Activated CD4-positive, alpha-beta T cell treated with anti-CD3 and anti-CD28 coated beads, Interleukin-2, Interleukin-6, amounts not matched to agents 100 ng/mL and 50 ng/mL, durations not matched to agents 16 hours and 8 hours (primary cell): Measurements from ENCODE around the gene CIB4.

Experiments
- DNase-seq: peaks from one replicate; pipeline ENCODE4 v3.0.0-alpha.2; 2020

The CIB4 gene

GRCh38 chr2:26619521-26619951, 21.6 kb downstream of the CIB4 start:
- DNase-seq = no peak

GRCh38 chr2:26619096-26619495, 22.1 kb downstream of the CIB4 start:
- no peak for DNase-seq

- DNase-seq = no peak
Observed at GRCh38 chr2:26618611-26619010, 22.6 kb downstream of the CIB4 start.

- DNase-seq = no peak
Observed at GRCh38 chr2:26617588-26618083, 23.5 kb downstream of the CIB4 start.

- DNase-seq = no peak
Observed at GRCh38 chr2:26616706-26617587, 24.2 kb downstream of the CIB4 start.

- DNase-seq = no peak
Observed at GRCh38 chr2:26615860-26616705, 25.1 kb downstream of the CIB4 start.

GRCh38 chr2:26615336-26615859, 25.8 kb downstream of the CIB4 start:
- no peak for DNase-seq

GRCh38 chr2:26614216-26615138, 26.7 kb downstream of the CIB4 start:
- DNase-seq = no peak

GRCh38 chr2:26613241-26614215, 27.6 kb downstream of the CIB4 start:
- no peak for DNase-seq

- DNase-seq = no peak
Observed at GRCh38 chr2:26612522-26613240, 28.5 kb downstream of the CIB4 start.

GRCh38 chr2:26612034-26612433, 29.1 kb downstream of the CIB4 start:
- DNase-seq = no peak

- DNase-seq = no peak
Observed at GRCh38 chr2:26610504-26611335, 30.4 kb downstream of the CIB4 start.

GRCh38 chr2:26609839-26610277, 31.3 kb downstream of the CIB4 start:
- no peak for DNase-seq

- DNase-seq = no peak
Observed at GRCh38 chr2:26609205-26609631, 31.9 kb downstream of the CIB4 start.

- DNase-seq = no peak
Observed at GRCh38 chr2:26608557-26608956, 32.6 kb downstream of the CIB4 start.

- no peak for DNase-seq
Observed at GRCh38 chr2:26607698-26608097, 33.5 kb downstream of the CIB4 start.

GRCh38 chr2:26606847-26607190, 34.3 kb downstream of the CIB4 start:
- DNase-seq = no peak

- DNase-seq = no peak
Observed at GRCh38 chr2:26605999-26606846, 34.9 kb downstream of the CIB4 start.
